Motor neuron (in vitro differentiated cells): ENCODE measurements around the gene MDM2. TPM values are rescaled to one million over a fixed set of nuclear protein-coding genes. Genes with fewer than 3 reads are reported as not detected.
"Not testable (repeated sequence)": the region's sequence is repeated elsewhere in the genome, so short reads cannot be mapped to it uniquely, and the experiment has no call there.

Experiments
- ATAC-seq, 8 experiments: fragments of 200-7000 bp; cut with Tn5 transposase; replicated peaks in 6 of 8; 2 replicates each; pipeline ENCODE4 v1.8.0; 2021; ENCODE audit warnings: mild to moderate bottlenecking in 8 of 8, moderate library complexity in 8 of 8
- H3K27ac ChIP-seq, 2 donors: fragments of 250-450 bp; sonication (Bioruptor Pico); 2 replicates each; pipeline ENCODE4 v1.9.0; 2021; ENCODE audit warnings: antibody characterized with exemption in 2 of 2, mild to moderate bottlenecking in 2 of 2, moderate library complexity in 1 of 2
- H3K4me1 ChIP-seq, 2 donors: fragments of 250-450 bp; sonication (Bioruptor Pico); replicated peaks in 1 of 2; 2 replicates each; pipeline ENCODE4 v1.6.1; 2021; ENCODE audit warnings: antibody characterized with exemption in 2 of 2, mild to moderate bottlenecking in 2 of 2, moderate library complexity in 1 of 2
- H3K4me3 ChIP-seq, 5 donors: fragments of 250-450 bp; sonication (Bioruptor Pico); 2 replicates each; pipeline ENCODE4 v1.9.0; 2021; ENCODE audit warnings: antibody characterized with exemption in 5 of 5, mild to moderate bottlenecking in 5 of 5, moderate library complexity in 4 of 5
- WGBS, 10 experiments: fragments of 450-650 bp; shearing (Covaris generic); methylation state at CpG; one replicate each; pipeline ENCODE4 v1.0.0; 2022; 5-methylcytosine and 5-hydroxymethylcytosine counted together
- in situ Hi-C, 9 experiments: fragments of 400-800 bp; cut with MboI; loops; one replicate each; pipeline ENCODE4 v1.15.0; 2021; ENCODE audit warnings: low sequenced_read_pairs in 9 of 9, low pct_unique_long_range_greater_than_20kb in 2 of 9; ENCODE audit not compliant: unreplicated experiment in 9 of 9
- total RNA-seq, 8 experiments: library from RNA; unstranded; fragments of 300-600 nt; gene quantifications; 2 replicates each; pipeline versions ENCODE4 v1.2.3 to v1.2.4, GENCODE V29; 2022

The MDM2 gene
- total RNA-seq, 8 experiments from 2014 or later, result 33.6 to 384 (median 99.5) TPM

- no peak overlapping the region for H3K4me3 ChIP-seq
These were observed 4.7 kb downstream of the MDM2 start for GRCh38 chr12:68812553-68813241.

GRCh38 chr12:68813242-68813593 lies 5.2 kb downstream of the MDM2 start:
- Histone ChIP-seq H3K4me1 (no peaks in the 10 kb centered on the region), H3K4me3 (no peak overlapping the region), H3K27ac (no peak overlapping the region)
- in situ Hi-C loops, result no loop called here
- no peak for ATAC-seq
- 27 to 100% (median 81%) methylated on average over 1 to 2 of the region's 2 CpGs; no CpG with 5 or more reads in 2 of the 10 experiments for WGBS, 10 experiments

More at GRCh38 chr12:68812553-68813241, 4.7 kb downstream of the MDM2 start:
- Histone ChIP-seq H3K27ac (no peak overlapping the region), H3K4me1 (no peaks in the 10 kb centered on the region)
- WGBS, 10 experiments, result 50 to 100% (median 86%) methylated on average over 1 of the region's 1 CpG; no CpG with 5 or more reads in 5 of the 10 experiments
- in situ Hi-C loops, result no loop called here
- ATAC-seq, result no peak

- ATAC-seq, result no peak
- WGBS, 10 experiments, result 58 to 100% (median 90%) methylated on average over 2 to 3 of the region's 3 CpGs; no CpG with 5 or more reads in 1 of the 10 experiments
- no peak overlapping the region for H3K4me3 ChIP-seq
- H3K4me1 ChIP-seq, result no peaks in the 10 kb centered on the region
- no peak overlapping the region for H3K27ac ChIP-seq
- in situ Hi-C loops, result no loop called here
These were observed 6.7 kb downstream of the MDM2 start for GRCh38 chr12:68814490-68815231.

GRCh38 chr12:68815232-68815927 lies 7.4 kb downstream of the MDM2 start:
- 63 to 100% (median 97%) methylated on average over 1 to 5 of the region's 5 CpGs; no CpG with 5 or more reads in 1 of the 10 experiments for WGBS, 10 experiments
- in situ Hi-C loops, result no loop called here
- Histone ChIP-seq H3K4me1 (no peaks in the 10 kb centered on the region), H3K4me3 (no peak overlapping the region), H3K27ac (no peak overlapping the region)
- peak in 3 of 8 experiments; percentile 1 to 20 (median 3) for ATAC-seq

GRCh38 chr12:68815928-68816800 lies 8.2 kb downstream of the MDM2 start:
- Histone ChIP-seq H3K4me3 (no peak overlapping the region), H3K27ac (no peak overlapping the region), H3K4me1 (no peaks in the 10 kb centered on the region)
- WGBS, 10 experiments, result 88 to 100% (median 98%) methylated on average over 2 to 8 of the region's 8 CpGs; no CpG with 5 or more reads in 1 of the 10 experiments
- in situ Hi-C loops, result no loop called here
- ATAC-seq, result no peak

- H3K4me1 ChIP-seq, ATAC-seq, in situ Hi-C loops, H3K4me3 ChIP-seq, H3K27ac ChIP-seq: not testable (repeated sequence)
- 83 to 100% (median 98%) methylated on average over 2 to 12 of the region's 13 CpGs; no CpG with 5 or more reads in 2 of the 10 experiments for WGBS, 10 experiments
These were observed 11.5 kb downstream of the MDM2 start for GRCh38 chr12:68819481-68819880.

GRCh38 chr12:68821357-68822188 lies 13.6 kb downstream of the MDM2 start:
- Histone ChIP-seq H3K27ac (no peak overlapping the region), H3K4me3 (no peak overlapping the region), H3K4me1 (no peaks in the 10 kb centered on the region)
- peak in 3 of 8 experiments; percentile 7 to 55 (median 17) for ATAC-seq
- in situ Hi-C loops, result no loop called here
- WGBS, 10 experiments, result 71 to 100% (median 84%) methylated on average over 1 to 5 of the region's 6 CpGs; no CpG with 5 or more reads in 1 of the 10 experiments

- H3K27ac ChIP-seq, result no peak overlapping the region
- ATAC-seq, result no peak
- in situ Hi-C loops, result no loop called here
- 75 to 100% (median 91%) methylated on average over 1 to 3 of the region's 3 CpGs for whole genome bisulfite sequencing, 10 experiments
- H3K4me1 ChIP-seq, result no peaks in the 10 kb centered on the region
- no peak overlapping the region for H3K4me3 ChIP-seq
These were observed 15.7 kb downstream of the MDM2 start for GRCh38 chr12:68823696-68824095.

GRCh38 chr12:68824131-68824530 lies 16.2 kb downstream of the MDM2 start:
- Histone ChIP-seq H3K4me1 (no peaks in the 10 kb centered on the region), H3K4me3 (no peak overlapping the region), H3K27ac (no peak overlapping the region)
- 89 to 100% (median 98%) methylated on average over 3 to 5 of the region's 5 CpGs; no CpG with 5 or more reads in 2 of the 10 experiments for whole genome bisulfite sequencing, 10 experiments
- ATAC-seq, result no peak
- in situ Hi-C loops, result no loop called here

GRCh38 chr12:68824597-68825250 lies 16.7 kb downstream of the MDM2 start:
- WGBS, 10 experiments, result 86 to 100% (median 92%) methylated on average over 2 to 16 of the region's 16 CpGs; no CpG with 5 or more reads in 1 of the 10 experiments
- Histone ChIP-seq H3K27ac (no peak overlapping the region), H3K4me1 (no peaks in the 10 kb centered on the region), H3K4me3 (no peak overlapping the region)
- no peak for ATAC-seq
- in situ Hi-C loops, result no loop called here

- no peak for ATAC-seq
- WGBS, 10 experiments, result 79 to 100% (median 96%) methylated on average over 1 to 11 of the region's 11 CpGs
- Histone ChIP-seq H3K27ac (no peak overlapping the region), H3K4me3 (no peak overlapping the region), H3K4me1 (no peaks in the 10 kb centered on the region)
- in situ Hi-C loops, result no loop called here
These were observed 17.7 kb downstream of the MDM2 start for GRCh38 chr12:68825569-68826217.
